CD14-positive monocyte (primary cell): Measurements from ENCODE around the gene MAOA. TPM values are rescaled to one million over a fixed set of nuclear protein-coding genes. Genes with fewer than 3 reads are reported as not detected.

ENCODE experiments used
- DNase-seq, 3 donors: peaks; one replicate each; pipeline ENCODE4 v3.0.0-alpha.2; 2011 to 2022
- H2AFZ ChIP-seq: 2 replicates; pipeline ENCODE4 v1.6.0; 2012; ENCODE audit warnings: mild to moderate bottlenecking, low read depth, low read length, inconsistent platforms; ENCODE audit not compliant: insufficient read depth, poor library complexity, severe bottlenecking
- H3K27ac ChIP-seq, 2 donors: 1 replicate in 1 of 2; 2 replicates in 1 of 2; pipeline ENCODE4 v1.5.1; 2012 to 2013; ENCODE audit warnings: low read length in 2 of 2, control low read depth in 1 of 2, inconsistent platforms in 1 of 2, low read depth in 1 of 2, mild to moderate bottlenecking in 1 of 2
- H3K27me3 ChIP-seq, 2 donors: one replicate each; pipeline versions ENCODE4 v1.6.0 to v1.6.1; 2011 to 2013; ENCODE audit warnings: low read length in 2 of 2; ENCODE audit not compliant: control insufficient read depth in 2 of 2, insufficient read depth in 2 of 2
- H3K36me3 ChIP-seq, 2 donors: replicated peaks in 1 of 2; 1 replicate in 1 of 2; 2 replicates in 1 of 2; pipeline versions ENCODE4 v1.5.1 to v1.6.1; 2012 to 2013; ENCODE audit warnings: low read length in 2 of 2, control low read depth in 1 of 2, inconsistent platforms in 1 of 2, mild to moderate bottlenecking in 1 of 2; ENCODE audit not compliant: insufficient read depth in 2 of 2, control insufficient read depth in 1 of 2
- H3K4me1 ChIP-seq, 2 donors: 1 replicate in 1 of 2; 2 replicates in 1 of 2; pipeline versions ENCODE4 v1.5.1 to v1.6.1; 2012 to 2013; ENCODE audit warnings: low read length in 2 of 2, control low read depth in 1 of 2, inconsistent platforms in 1 of 2, mild to moderate bottlenecking in 1 of 2, moderate library complexity in 1 of 2; ENCODE audit not compliant: insufficient read depth in 2 of 2, control insufficient read depth in 1 of 2
- H3K4me2 ChIP-seq: replicated peaks from 2 replicates; pipeline ENCODE3; 2012; ENCODE audit warnings: low read length, moderate library complexity, mild to moderate bottlenecking; ENCODE audit not compliant: poor library complexity, severe bottlenecking; ENCODE audit errors: extremely low read depth
- H3K4me3 ChIP-seq, 3 experiments: fragments of 200-600 bp in 1 of 3; sonication (generic) in 1 of 3; replicated peaks in 1 of 3; 1 replicate in 2 of 3; 2 replicates in 1 of 3; pipeline ENCODE4 v1.5.1; 2011 to 2013; ENCODE audit warnings: low read length in 3 of 3, mild to moderate bottlenecking in 3 of 3, control low read depth in 2 of 3, low read depth in 2 of 3, inconsistent platforms in 1 of 3, moderate library complexity in 1 of 3
- H3K79me2 ChIP-seq: 2 replicates; pipeline ENCODE4 v1.6.0; 2012; ENCODE audit warnings: mild to moderate bottlenecking, control low read depth, inconsistent platforms, low read length, moderate library complexity; ENCODE audit not compliant: insufficient read depth
- H3K9ac ChIP-seq: 2 replicates; pipeline ENCODE4 v1.6.0; 2017; ENCODE audit warnings: low read length, mild to moderate bottlenecking; ENCODE audit not compliant: insufficient read depth, poor library complexity, severe bottlenecking
- H3K9me3 ChIP-seq, 2 donors: replicated peaks in 1 of 2; 1 replicate in 1 of 2; 2 replicates in 1 of 2; pipeline versions ENCODE4 v1.5.1 to v1.6.1; 2012 to 2013; ENCODE audit warnings: low read length in 2 of 2, control low read depth in 1 of 2; ENCODE audit not compliant: control insufficient read depth in 1 of 2, insufficient read depth in 1 of 2
- H4K20me1 ChIP-seq: 2 replicates; pipeline ENCODE4 v1.6.0; 2012; ENCODE audit warnings: mild to moderate bottlenecking, low read length, control low read depth, moderate library complexity; ENCODE audit not compliant: insufficient read depth
- H3K27ac Mint-ChIP-seq, 7 donors: one replicate each; pipeline ENCODE4 v1.8.0; 2020; ENCODE audit warnings: mild to moderate bottlenecking in 7 of 7, mixed read lengths in 7 of 7, moderate library complexity in 6 of 7, inconsistent platforms in 2 of 7
- H3K27me3 Mint-ChIP-seq, 3 donors: one replicate each; pipeline ENCODE4 v1.8.0; 2021 to 2022; ENCODE audit warnings: low read depth in 3 of 3, mild to moderate bottlenecking in 3 of 3, mixed read lengths in 3 of 3, moderate library complexity in 3 of 3, inconsistent platforms in 1 of 3
- H3K36me3 Mint-ChIP-seq, 2 donors: one replicate each; pipeline ENCODE4 v1.8.0; 2020; ENCODE audit warnings: mixed read lengths in 2 of 2, inconsistent platforms in 1 of 2, mild to moderate bottlenecking in 1 of 2
- H3K4me1 Mint-ChIP-seq: one replicate; pipeline ENCODE4 v1.8.0; 2020; ENCODE audit warnings: mild to moderate bottlenecking, mixed read lengths
- H3K4me3 Mint-ChIP-seq, 2 donors: one replicate each; pipeline ENCODE4 v1.8.0; 2020; ENCODE audit warnings: mild to moderate bottlenecking in 2 of 2, mixed read lengths in 2 of 2, moderate library complexity in 1 of 2
- H3K9me3 Mint-ChIP-seq, 7 donors: one replicate each; pipeline ENCODE4 v1.8.0; 2020 to 2022; ENCODE audit warnings: mixed read lengths in 7 of 7, mild to moderate bottlenecking in 6 of 7, moderate library complexity in 6 of 7, inconsistent platforms in 2 of 7
- WGBS: methylation state at CpG from one replicate; pipeline ENCODE4 v1.1.5; 2013; ENCODE audit warnings: missing lambda C conversion rate; ENCODE audit not compliant: insufficient coverage; 5-methylcytosine and 5-hydroxymethylcytosine counted together
- intact Hi-C, 2 donors: fragments of 100-400 bp; cut with micrococcal nuclease; formaldehyde crosslinking; loops; one replicate each; pipeline versions ENCODE4 v1.15.0 to v1.15.1; 2023
- polyA plus RNA-seq, 3 donors: library from polyadenylated mRNA; depleted of rRNA in 1 of 3; unstranded in 2 of 3; stranded (reverse) in 1 of 3; fragments of 300-500 nt in 2 of 3; fragments of >200 nt in 1 of 3; fragmentation: Illumina TruSeq in 2 of 3; gene quantifications; 1 replicate in 2 of 3; 2 replicates in 1 of 3; pipeline ENCODE4 v1.2.3, GENCODE V29; 2012 to 2021
- TF ChIP-seq, protein P1 (sequence below): fragments of 200-600 bp; IDR thresholded peaks from one replicate; pipeline ENCODE4 v1.8.0; 2022; ENCODE audit warnings: antibody characterized with exemption, mild to moderate bottlenecking

The MAOA gene
- polyA plus RNA-seq, 3 donors = 0.11 to 0.56 (median 0.15) TPM

DNA sequence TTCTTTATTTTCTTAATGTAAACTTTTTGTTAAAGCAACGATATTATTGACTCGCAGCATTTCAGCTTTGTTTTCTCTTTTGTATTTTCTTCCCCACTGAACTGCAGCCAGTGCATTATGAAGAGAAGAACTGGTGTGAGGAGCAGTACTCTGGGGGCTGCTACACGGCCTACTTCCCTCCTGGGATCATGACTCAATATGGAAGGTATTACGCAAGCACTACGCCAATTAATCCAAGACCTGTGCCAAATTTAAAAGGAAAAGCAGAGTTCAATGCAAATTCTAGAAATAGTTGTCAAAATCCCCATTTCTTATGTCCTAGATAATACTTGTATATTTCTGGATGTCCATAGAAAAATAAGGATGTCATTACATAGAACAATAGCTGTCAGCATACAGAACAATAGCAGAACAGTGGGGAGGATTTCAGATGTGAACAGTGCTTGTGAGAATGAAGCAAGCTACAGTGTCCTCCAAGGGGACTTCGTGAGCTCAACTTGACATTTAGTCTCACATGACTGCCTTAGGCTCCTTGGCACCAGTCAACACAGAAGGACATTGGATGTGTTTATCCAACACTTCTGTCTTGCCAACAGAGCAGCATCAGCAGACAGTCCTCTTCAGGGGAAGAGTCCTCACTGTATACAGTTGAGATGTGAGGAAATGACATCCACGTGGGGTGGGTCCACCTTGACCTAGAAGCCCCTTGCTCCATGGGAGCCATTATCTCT, 85.9 kb downstream of the MAOA start:
- Histone ChIP-seq H3K27me3 (peaks cover 0 to 7% of the 10 kb centered on the region in 2 donors), H3K9ac (no peak overlapping the region), H3K79me2 (no peaks in the 10 kb centered on the region), H3K4me1 (peaks cover 17% of the 10 kb centered on the region in 2 donors), H3K27ac (peak overlapping the region in 1 of 2 donors; percentile 50), H3K4me2 (no peak overlapping the region), H2AFZ (no peak overlapping the region), H4K20me1 (no peaks in the 10 kb centered on the region), H3K4me3 (no peak overlapping the region), H3K9me3 (no peaks in the 10 kb centered on the region), H3K36me3 (no peaks in the 10 kb centered on the region)
- H3K4me1 Mint-ChIP-seq = peaks cover 17% of the 10 kb centered on the region
- TF ChIP-seq, protein P1, sequence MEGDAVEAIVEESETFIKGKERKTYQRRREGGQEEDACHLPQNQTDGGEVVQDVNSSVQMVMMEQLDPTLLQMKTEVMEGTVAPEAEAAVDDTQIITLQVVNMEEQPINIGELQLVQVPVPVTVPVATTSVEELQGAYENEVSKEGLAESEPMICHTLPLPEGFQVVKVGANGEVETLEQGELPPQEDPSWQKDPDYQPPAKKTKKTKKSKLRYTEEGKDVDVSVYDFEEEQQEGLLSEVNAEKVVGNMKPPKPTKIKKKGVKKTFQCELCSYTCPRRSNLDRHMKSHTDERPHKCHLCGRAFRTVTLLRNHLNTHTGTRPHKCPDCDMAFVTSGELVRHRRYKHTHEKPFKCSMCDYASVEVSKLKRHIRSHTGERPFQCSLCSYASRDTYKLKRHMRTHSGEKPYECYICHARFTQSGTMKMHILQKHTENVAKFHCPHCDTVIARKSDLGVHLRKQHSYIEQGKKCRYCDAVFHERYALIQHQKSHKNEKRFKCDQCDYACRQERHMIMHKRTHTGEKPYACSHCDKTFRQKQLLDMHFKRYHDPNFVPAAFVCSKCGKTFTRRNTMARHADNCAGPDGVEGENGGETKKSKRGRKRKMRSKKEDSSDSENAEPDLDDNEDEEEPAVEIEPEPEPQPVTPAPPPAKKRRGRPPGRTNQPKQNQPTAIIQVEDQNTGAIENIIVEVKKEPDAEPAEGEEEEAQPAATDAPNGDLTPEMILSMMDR = no peak
- H3K27ac Mint-ChIP-seq = peak overlapping the region in 4 of 7 donors; percentile 25 to 79 (median 48)
- H3K27me3 Mint-ChIP-seq = peaks cover 0 to 2% (median 0%) of the 10 kb centered on the region in 3 donors
- intact Hi-C loops = no loop called here
- no peaks in the 10 kb centered on the region for H3K9me3 Mint-ChIP-seq
- peak; percentile 34 to 65 (median 37) for DNase-seq
- no CpG with 5 or more reads among the region's 7 CpGs for WGBS
- no peaks in the 10 kb centered on the region for H3K36me3 Mint-ChIP-seq
- no peak overlapping the region for H3K4me3 Mint-ChIP-seq

DNA sequence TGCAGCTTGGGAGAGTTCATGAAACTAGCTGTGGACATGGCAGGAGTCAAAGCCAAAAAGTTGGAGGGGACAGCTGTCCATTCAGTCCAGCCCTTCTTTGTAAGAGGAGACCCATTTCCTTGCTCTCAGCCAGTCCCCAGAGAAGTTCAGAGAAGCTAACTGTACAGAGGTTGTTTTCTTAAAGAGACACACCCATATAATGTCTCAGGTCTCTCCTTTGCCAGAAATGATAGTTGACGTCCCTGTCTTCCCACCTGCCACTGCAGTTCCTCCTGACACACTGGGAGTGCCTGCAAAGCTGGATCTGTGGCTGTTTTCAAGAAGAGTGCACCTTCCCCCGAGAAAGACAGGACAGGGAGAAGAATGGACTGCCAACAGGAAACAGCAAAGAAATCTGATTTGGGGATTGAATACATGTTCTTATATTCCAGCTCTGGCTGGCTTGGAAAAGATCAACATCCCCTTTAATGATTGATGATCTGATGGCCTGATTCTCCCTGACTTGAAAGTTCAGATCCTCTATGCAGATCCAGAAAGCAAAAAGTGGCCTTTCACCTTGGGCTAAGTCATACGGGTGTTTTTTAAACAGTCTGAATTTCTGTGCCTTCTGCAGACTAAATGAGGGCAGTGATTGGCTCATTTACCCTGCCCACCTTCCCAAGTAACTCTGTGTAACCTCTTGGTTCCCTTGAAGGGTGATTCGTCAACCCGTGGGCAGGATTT, 87.2 kb downstream of the MAOA start:
- Histone ChIP-seq H3K4me2 (no peak overlapping the region), H3K27me3 (peaks cover 0 to 5% of the 10 kb centered on the region in 2 donors), H3K79me2 (no peaks in the 10 kb centered on the region), H3K36me3 (no peaks in the 10 kb centered on the region), H3K9me3 (no peaks in the 10 kb centered on the region), H3K9ac (no peak overlapping the region), H3K4me1 (peaks cover 17% of the 10 kb centered on the region in 2 donors), H3K4me3 (no peak overlapping the region), H2AFZ (no peak overlapping the region), H3K27ac (no peak overlapping the region), H4K20me1 (no peaks in the 10 kb centered on the region)
- TF ChIP-seq, protein P1 = no peak
- Mint-ChIP-seq H3K27ac (no peak overlapping the region), H3K27me3 (peaks cover 0 to 2% (median 0%) of the 10 kb centered on the region in 3 donors), H3K9me3 (no peaks in the 10 kb centered on the region), H3K4me1 (peaks cover 17% of the 10 kb centered on the region), H3K4me3 (no peak overlapping the region), H3K36me3 (no peaks in the 10 kb centered on the region)
- intact Hi-C loops = no loop called here
- no peak for DNase-seq
- WGBS = 92% methylated on average over 2 of the region's 5 CpGs
